NCI-H2196 treated with DMSO at 0.1 percent for 48 hours (cell line): ENCODE results near the gene CUEDC2.
A peak's percentile ranks its signal among the peaks of the same experiment; 100 is the strongest.

Experiments used
- DNase-seq: peaks from one replicate; lab custom pipeline; 2025; ENCODE audit not compliant: unreplicated experiment; lab: John Stamatoyannopoulos, UW

The CUEDC2 gene

GRCh38 chr10:102397222-102398171 lies 34.9 kb downstream of the CUEDC2 start:
- no peak for DNase-seq

- no peak for DNase-seq
These were observed 35.6 kb downstream of the CUEDC2 start for GRCh38 chr10:102396730-102397151.

- DNase-seq: no peak
These were observed 36.1 kb downstream of the CUEDC2 start for GRCh38 chr10:102396317-102396650.

DNA sequence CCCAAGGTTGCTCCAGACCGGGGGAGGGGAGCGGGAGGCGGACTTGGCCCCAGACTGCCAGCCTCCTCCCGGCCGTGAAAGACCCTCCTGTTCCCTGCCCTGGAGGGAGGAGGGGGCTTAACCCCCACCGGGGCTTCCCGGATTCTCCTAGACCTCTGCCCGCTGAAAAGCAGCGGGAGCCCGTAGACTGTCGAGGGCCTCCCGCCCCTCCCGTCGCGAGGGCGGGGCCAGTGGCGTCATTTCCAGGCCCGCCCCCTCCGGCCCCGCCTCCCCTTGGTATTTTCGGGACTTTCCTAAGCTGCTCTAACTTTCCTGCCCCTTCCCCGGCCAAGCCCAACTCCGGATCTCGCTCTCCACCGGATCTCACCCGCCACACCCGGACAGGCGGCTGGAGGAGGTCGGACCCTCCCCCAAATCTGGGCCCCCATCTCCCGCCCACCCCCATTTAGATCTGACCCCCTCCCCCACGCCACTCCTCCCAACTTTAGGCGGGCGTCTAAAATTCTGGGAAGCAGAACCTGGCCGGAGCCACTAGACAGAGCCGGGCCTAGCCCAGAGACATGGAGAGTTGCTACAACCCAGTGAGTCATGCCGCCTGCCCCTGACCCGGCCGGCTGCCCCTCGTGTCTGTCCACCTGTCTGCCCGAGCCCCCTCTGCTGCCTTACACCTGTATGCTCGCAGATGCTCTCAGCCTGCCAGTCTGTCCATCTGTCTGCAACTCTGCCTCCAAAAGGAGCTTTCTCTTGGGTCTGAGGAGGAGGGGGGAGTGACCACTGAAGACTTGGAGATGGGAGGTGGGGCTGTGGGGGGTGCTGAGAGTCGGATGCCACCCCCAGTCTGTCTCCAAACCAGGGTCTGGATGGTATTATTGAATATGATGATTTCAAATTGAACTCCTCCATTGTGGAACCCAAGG lies 36.7 kb downstream of the CUEDC2 start, which contains the start of gene NFKB2:
TSS of gene NFKB2 (plus strand) at position 306 of the 917 bp plus-strand sequence. CDS start at position 561, 255 bp downstream.
- DNase-seq: peak; percentile 22

GRCh38 chr10:102394801-102395399 lies 37.5 kb downstream of the CUEDC2 start:
- no peak for DNase-seq

- peak; percentile 42 for DNase-seq
These were observed 38.1 kb downstream of the CUEDC2 start for GRCh38 chr10:102394079-102394800.

DNA sequence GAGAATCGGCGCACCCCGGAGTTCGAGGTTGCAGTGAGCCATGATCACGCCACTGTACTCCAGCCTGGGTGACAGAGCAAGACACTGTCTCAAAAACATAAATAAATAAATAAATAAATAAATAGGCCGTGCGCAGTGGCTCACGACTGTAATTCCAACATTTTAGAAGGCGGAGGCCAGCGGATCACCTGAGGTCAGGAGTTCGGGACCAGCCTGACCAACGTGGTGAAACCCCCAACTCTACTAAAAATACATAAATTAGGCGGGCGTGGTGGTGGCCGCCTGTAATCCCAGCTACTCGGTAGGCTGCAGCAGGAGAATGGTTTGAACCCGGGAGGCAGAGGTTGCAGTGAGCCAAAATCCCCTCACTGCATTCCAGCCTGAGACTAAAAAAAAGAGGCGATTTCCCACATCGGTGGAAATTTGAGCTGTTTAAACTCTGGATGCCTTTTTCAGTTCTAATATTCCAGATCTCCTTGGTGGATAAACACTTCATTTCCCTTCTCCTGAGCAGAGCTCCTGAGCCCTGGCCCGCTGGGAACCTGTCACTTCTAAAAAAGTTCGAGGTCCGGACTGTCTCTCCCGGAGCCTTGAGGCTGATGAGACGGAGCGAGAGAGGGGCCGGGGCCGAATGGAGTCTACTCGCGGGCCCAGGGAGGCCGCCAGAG lies 38.8 kb downstream of the CUEDC2 start:
- no peak for DNase-seq

DNA sequence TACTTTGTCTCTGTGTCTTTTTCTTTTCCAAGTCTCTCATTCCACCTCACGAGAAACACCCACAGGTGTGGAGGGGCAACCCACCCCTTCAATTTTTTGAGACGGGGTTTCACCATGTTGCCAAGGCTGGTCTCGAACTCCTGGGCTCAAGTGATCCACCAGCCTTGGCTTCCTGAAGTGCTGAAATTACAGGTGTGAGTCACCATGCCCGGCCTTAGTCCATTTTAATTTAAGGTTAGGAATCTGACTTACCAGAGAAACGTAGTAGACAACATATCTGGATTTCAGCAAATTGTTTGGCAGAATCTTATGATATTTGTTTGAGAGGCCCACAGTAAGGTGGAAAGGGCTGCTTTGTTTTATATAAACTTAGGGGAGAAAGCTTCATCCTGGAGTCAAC lies 40.1 kb downstream of the CUEDC2 start:
- DNase-seq: no peak

- no peak for DNase-seq
These were observed 42.5 kb downstream of the CUEDC2 start for GRCh38 chr10:102389894-102390293.

DNA sequence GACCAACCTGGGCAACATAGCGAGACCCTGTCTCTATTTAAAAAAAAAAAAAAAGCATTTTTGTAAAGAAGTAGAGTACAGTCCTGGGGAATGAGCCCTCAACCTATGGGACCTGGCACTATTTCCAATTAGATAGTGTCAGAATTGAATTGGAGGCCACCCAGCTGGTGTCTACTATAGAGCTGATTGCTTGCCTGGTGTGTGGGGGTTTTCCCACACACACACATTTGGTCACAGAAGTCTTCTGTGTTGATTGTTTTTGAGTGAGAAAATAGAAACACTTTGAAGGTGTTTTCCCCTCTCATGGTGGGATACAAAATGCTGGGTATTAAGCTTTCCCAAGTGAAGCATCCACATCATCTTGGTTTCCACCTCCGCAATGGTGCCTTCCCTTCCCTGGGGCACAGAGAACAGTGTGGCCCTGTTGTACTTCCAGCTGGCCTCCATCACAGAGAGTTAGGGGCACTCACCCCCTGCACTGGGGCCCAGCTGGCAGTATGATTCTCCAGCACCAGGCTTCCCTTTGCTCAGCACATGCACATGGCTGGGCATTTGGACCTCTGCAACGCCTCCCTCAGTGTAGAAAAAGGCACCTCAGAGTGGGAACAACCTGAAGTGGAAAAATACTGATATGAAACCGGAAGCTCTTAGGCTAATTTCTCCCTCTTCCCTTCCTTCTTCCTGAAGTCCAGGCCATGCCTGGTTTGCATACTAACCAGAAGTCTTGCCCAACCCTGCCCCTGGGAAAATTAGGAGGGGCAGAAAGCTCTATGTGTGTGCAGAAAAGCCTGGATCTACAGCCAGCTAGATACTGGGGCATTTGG lies 47.6 kb downstream of the CUEDC2 start:
- DNase-seq: no peak

DNA sequence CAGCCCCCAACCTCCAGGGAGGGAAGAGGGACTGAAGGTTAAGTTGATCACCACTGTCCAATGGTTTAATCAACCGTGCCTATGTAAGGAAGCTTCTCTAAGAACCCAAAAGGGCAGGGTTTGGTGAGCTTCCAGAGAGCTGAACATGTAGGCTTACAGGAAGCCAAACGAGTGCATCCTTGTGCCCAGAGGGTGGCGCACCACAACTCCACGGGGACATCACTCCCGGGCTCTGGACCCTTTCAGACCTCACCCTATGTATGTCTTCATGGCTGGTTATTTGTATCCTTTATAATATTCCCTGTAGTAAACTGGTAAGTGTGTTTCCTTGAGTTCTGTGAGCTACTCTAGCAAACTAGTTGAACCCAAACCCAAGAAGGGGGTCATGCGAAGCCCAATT lies 48.3 kb downstream of the CUEDC2 start:
- no peak for DNase-seq

GRCh38 chr10:102382871-102383270 lies 49.5 kb downstream of the CUEDC2 start:
- no peak for DNase-seq

GRCh38 chr10:102381983-102382382 lies 50.4 kb downstream of the CUEDC2 start:
- DNase-seq: no peak

- DNase-seq: no peak
These were observed 53.0 kb downstream of the CUEDC2 start for GRCh38 chr10:102379383-102379782.

- no peak for DNase-seq
These were observed 55.5 kb downstream of the CUEDC2 start for GRCh38 chr10:102376901-102377300.

GRCh38 chr10:102375867-102376266 lies 56.5 kb downstream of the CUEDC2 start:
- DNase-seq: no peak

DNA sequence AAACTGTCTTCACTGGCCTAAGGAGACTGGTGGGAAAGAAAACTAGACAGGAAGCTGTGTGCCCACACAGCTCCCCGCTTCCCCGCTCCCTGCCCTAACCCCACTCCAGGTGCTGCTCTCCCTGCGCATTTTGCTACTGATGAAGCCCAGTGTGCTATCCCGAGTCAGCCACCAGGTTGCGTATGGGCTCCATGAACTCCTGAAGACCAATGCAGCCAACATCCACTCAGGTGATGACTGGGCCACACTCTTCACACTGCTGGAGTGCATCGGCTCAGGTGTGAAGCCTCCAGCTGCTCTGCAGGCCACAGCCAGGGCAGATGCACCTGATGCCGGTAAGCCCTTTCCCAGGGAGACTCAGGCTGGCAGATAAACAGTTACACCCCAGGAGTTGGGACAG lies 57.1 kb downstream of the CUEDC2 start:
- no peak for DNase-seq
